Body of pancreas (tissue), 4 donors: ENCODE measurements around the gene DNA2.
"Not testable (repeated sequence)": the region's sequence is repeated elsewhere in the genome, so short reads cannot be mapped to it uniquely, and the experiment has no call there.

ENCODE experiments used
- CTCF ChIP-seq, 7 experiments: fragments of 450-650 bp in 4 of 7; fragments of 200-600 bp in 3 of 7; sonication (generic) in 3 of 7; IDR thresholded peaks; one replicate each; pipeline ENCODE4 v1.5.1; 2016 to 2019; ENCODE audit warnings: antibody characterized with exemption in 7 of 7
- POLR2A ChIP-seq, 3 donors: fragments of 450-650 bp; IDR thresholded peaks; one replicate each; pipeline ENCODE4 v1.6.1; 2016; ENCODE audit warnings: antibody characterized with exemption in 3 of 3, mild to moderate bottlenecking in 2 of 3

GRCh38 chr10:68516216-68516615 lies 44.4 kb upstream of the DNA2 start:
- TF ChIP-seq CTCF, POLR2A (IDR thresholded peaks at IDR 0.05): not testable (repeated sequence)
